Neural progenitor cell (in vitro differentiated cells): ENCODE measurements around the gene PXDC1. TPM values are rescaled to one million over a fixed set of nuclear protein-coding genes. Genes with fewer than 3 reads are reported as not detected.
A peak's percentile ranks its signal among the peaks of the same experiment; 100 is the strongest.

ENCODE experiments used
- DNase-seq: peaks from one replicate; pipeline ENCODE4 v3.0.0-alpha.2; 2016; ENCODE audit warnings: low spot score
- H2AFZ ChIP-seq: fragments of 200-600 bp; sonication (generic); replicated peaks from 2 replicates; pipeline ENCODE4 v1.6.1; 2016; ENCODE audit warnings: antibody characterized with exemption
- H3F3A ChIP-seq: fragments of 200-600 bp; sonication (generic); 2 replicates; pipeline ENCODE4 v1.6.1; 2016; ENCODE audit warnings: antibody characterized with exemption, low read depth
- H3K27ac ChIP-seq: fragments of 200-600 bp; sonication (generic); 2 replicates; pipeline ENCODE4 v1.5.1; 2016; ENCODE audit warnings: mild to moderate bottlenecking
- H3K27me3 ChIP-seq: fragments of 200-600 bp; sonication (generic); 2 replicates; pipeline ENCODE4 v1.6.1; 2016; ENCODE audit warnings: mild to moderate bottlenecking, moderate library complexity
- H3K36me3 ChIP-seq: fragments of 200-600 bp; sonication (generic); 2 replicates; pipeline ENCODE4 v1.5.1; 2016
- H3K4me1 ChIP-seq: fragments of 200-600 bp; sonication (generic); 2 replicates; pipeline ENCODE4 v1.6.1; 2016; ENCODE audit warnings: mixed run types
- H3K4me2 ChIP-seq: fragments of 200-600 bp; sonication (generic); 2 replicates; pipeline ENCODE4 v1.6.1; 2016
- H3K4me3 ChIP-seq: fragments of 200-600 bp; sonication (generic); 2 replicates; pipeline ENCODE4 v1.5.1; 2016
- H3K79me2 ChIP-seq: fragments of 200-600 bp; sonication (generic); 2 replicates; pipeline ENCODE4 v1.6.1; 2016; ENCODE audit warnings: low read depth
- H3K9ac ChIP-seq: fragments of 200-600 bp; sonication (generic); 2 replicates; pipeline ENCODE4 v1.6.1; 2016
- H3K9me3 ChIP-seq: fragments of 200-600 bp; sonication (generic); 2 replicates; pipeline ENCODE4 v1.5.1; 2016; ENCODE audit warnings: low read depth
- H4K20me1 ChIP-seq: fragments of 200-600 bp; sonication (generic); 2 replicates; pipeline ENCODE4 v1.6.1; 2016; ENCODE audit warnings: low read depth
- H3K27ac Mint-ChIP-seq: 3 replicates; pipeline ENCODE4 v1.8.0; 2021; ENCODE audit warnings: mixed read lengths
- H3K27me3 Mint-ChIP-seq: 2 replicates; pipeline ENCODE4 v1.8.0; 2022; ENCODE audit warnings: low read depth, mild to moderate bottlenecking, inconsistent platforms, moderate library complexity, mixed read lengths; ENCODE audit not compliant: insufficient read depth
- H3K36me3 Mint-ChIP-seq: 3 replicates; pipeline ENCODE4 v1.8.0; 2021; ENCODE audit warnings: mixed read lengths
- H3K4me1 Mint-ChIP-seq: 3 replicates; pipeline ENCODE4 v1.8.0; 2021; ENCODE audit warnings: mixed read lengths
- H3K4me3 Mint-ChIP-seq: 3 replicates; pipeline ENCODE4 v1.8.0; 2021; ENCODE audit warnings: mild to moderate bottlenecking, moderate library complexity, mixed read lengths
- H3K9me3 Mint-ChIP-seq: 3 replicates; pipeline ENCODE4 v1.8.0; 2020; ENCODE audit warnings: mixed read lengths
- EZH2 ChIP-seq: fragments of 200-600 bp; sonication (generic); IDR thresholded peaks from 2 replicates; pipeline ENCODE4 v1.6.1; 2017; ENCODE audit warnings: antibody characterized with exemption, mild to moderate bottlenecking, moderate library complexity
- EZH2phosphoT487 ChIP-seq: fragments of 200-600 bp; sonication (generic); IDR thresholded peaks from 2 replicates; pipeline ENCODE4 v1.6.1; 2017; ENCODE audit warnings: antibody characterized with exemption
- total RNA-seq: library from RNA; depleted of rRNA; stranded (reverse); fragments of >200 nt; gene quantifications from 2 replicates; pipeline ENCODE4 v1.2.3, GENCODE V29; 2015; ENCODE audit warnings: low replicate concordance
- TF ChIP-seq, protein P1 (sequence below): fragments of 200-600 bp; sonication (generic); IDR thresholded peaks from 2 replicates; pipeline ENCODE4 v1.5.1; 2017; ENCODE audit warnings: antibody characterized with exemption, mild to moderate bottlenecking

The PXDC1 gene
- total RNA-seq, 1 donor from 2014 or later = 2.0 TPM

DNA sequence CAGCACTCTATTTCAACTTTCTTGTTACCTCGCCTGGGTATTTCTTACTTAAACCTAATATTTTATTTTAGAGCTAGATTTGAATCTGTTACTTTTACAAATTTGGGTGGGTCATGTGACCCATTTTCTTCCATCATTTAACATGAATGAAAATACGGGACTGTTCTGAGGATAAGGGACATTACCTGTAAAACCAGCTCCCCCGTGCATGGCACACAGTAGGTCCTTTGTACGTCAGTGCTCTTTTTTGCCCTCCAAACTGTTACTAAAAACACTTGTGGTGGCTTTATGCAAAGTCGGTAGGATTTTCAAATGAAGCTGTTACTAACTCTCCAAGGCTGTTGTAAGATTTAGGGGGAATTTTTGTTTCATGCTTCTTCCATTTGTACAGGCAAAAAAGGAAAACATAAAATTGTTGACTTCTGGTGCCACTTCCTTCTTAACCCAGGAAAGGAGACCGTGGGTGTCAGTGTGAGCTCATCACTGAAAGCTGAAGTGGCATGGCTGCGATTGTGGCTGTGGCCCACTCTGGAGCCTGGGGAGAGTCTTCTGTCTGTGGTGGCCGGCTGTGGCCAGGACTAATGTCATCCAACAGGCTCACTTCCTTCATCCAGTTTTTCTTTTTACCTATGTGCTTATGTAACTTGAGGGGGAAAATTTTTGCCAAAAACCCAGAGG lies 40.2 kb upstream of the PXDC1 start:
- Histone ChIP-seq H4K20me1 (no peaks in the 10 kb centered on the region), H2AFZ (no peak overlapping the region), H3K27ac (no peak overlapping the region), H3K4me1 (no peaks in the 10 kb centered on the region), H3K4me3 (no peak overlapping the region), H3F3A (no peaks in the 10 kb centered on the region), H3K9ac (no peak overlapping the region), H3K27me3 (no peaks in the 10 kb centered on the region), H3K4me2 (no peak overlapping the region), H3K9me3 (no peaks in the 10 kb centered on the region), H3K79me2 (no peaks in the 10 kb centered on the region), H3K36me3 (no peaks in the 10 kb centered on the region)
- peaks cover 19% of the 10 kb centered on the region for H3K4me1 Mint-ChIP-seq
- TF ChIP-seq EZH2 = no peak
- TF ChIP-seq, protein P1, sequence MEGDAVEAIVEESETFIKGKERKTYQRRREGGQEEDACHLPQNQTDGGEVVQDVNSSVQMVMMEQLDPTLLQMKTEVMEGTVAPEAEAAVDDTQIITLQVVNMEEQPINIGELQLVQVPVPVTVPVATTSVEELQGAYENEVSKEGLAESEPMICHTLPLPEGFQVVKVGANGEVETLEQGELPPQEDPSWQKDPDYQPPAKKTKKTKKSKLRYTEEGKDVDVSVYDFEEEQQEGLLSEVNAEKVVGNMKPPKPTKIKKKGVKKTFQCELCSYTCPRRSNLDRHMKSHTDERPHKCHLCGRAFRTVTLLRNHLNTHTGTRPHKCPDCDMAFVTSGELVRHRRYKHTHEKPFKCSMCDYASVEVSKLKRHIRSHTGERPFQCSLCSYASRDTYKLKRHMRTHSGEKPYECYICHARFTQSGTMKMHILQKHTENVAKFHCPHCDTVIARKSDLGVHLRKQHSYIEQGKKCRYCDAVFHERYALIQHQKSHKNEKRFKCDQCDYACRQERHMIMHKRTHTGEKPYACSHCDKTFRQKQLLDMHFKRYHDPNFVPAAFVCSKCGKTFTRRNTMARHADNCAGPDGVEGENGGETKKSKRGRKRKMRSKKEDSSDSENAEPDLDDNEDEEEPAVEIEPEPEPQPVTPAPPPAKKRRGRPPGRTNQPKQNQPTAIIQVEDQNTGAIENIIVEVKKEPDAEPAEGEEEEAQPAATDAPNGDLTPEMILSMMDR = no peak
- TF ChIP-seq EZH2phosphoT487 = no peak
- H3K27me3 Mint-ChIP-seq = peaks cover 2% of the 10 kb centered on the region
- H3K9me3 Mint-ChIP-seq = peaks cover 1% of the 10 kb centered on the region
- no peaks in the 10 kb centered on the region for H3K36me3 Mint-ChIP-seq
- no peak overlapping the region for H3K27ac Mint-ChIP-seq
- DNase-seq = no peak
- no peak overlapping the region for H3K4me3 Mint-ChIP-seq

GRCh38 chr6:3789896-3790558 lies 38.5 kb upstream of the PXDC1 start:
- H3K4me3 Mint-ChIP-seq = no peak overlapping the region
- no peaks in the 10 kb centered on the region for H3K36me3 ChIP-seq
- no peak overlapping the region for H3K27ac ChIP-seq
- H3K4me2 ChIP-seq = no peak overlapping the region
- DNase-seq = no peak
- TF ChIP-seq EZH2phosphoT487 = no peak
- TF ChIP-seq, protein P1 = no peak
- TF ChIP-seq EZH2 = no peak
- no peaks in the 10 kb centered on the region for H3F3A ChIP-seq
- H3K27me3 Mint-ChIP-seq = peaks cover 4% of the 10 kb centered on the region
- H2AFZ ChIP-seq = no peak overlapping the region
- H3K9me3 Mint-ChIP-seq = peaks cover 1% of the 10 kb centered on the region
- H3K4me1 ChIP-seq = no peaks in the 10 kb centered on the region
- no peaks in the 10 kb centered on the region for H3K79me2 ChIP-seq
- no peaks in the 10 kb centered on the region for H4K20me1 ChIP-seq
- no peaks in the 10 kb centered on the region for H3K27me3 ChIP-seq
- H3K27ac Mint-ChIP-seq = peak overlapping the region; percentile 60
- no peak overlapping the region for H3K4me3 ChIP-seq
- peaks cover 8% of the 10 kb centered on the region for H3K4me1 Mint-ChIP-seq
- no peak overlapping the region for H3K9ac ChIP-seq
- no peaks in the 10 kb centered on the region for H3K9me3 ChIP-seq
- no peaks in the 10 kb centered on the region for H3K36me3 Mint-ChIP-seq

DNA sequence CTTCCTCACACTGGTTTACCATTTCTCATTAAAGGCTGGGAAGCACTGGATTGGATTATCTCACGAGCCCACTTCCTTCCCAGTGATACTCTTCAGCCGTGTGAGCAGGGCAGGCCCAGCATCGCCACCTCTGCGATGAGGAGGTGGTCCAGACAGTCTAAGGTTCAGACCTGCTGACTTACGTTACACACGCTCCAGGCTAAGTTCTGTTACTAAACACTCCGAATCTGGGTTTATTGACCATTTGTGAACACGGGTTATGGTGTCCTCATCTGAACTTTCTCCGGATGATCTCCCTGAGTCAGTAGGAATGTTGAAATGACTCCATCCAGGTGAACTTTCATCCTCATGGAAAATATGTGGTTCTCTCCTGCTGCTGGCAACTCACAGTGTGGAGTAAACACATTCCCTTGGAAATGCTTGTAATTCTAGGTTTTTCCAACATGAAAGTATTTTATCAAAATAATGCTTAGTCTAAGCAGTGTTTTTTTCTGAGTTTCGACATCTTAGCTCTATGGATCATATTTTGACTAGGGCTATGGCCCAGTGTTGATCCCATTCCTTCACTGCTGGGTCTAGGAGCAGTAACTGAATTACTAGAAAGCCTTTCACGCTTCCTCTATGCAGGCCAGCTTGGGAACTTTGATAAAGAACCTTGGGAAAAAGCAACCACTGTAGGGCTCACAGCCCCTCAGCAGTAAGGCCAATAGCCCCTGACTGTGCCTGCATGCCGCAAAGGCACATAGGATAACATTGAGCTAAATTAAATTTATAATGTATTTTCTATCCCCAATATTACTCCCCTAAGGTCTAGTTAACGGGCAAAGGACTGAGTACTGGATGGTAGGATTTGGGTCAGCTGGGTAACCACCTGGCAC lies 37.7 kb upstream of the PXDC1 start:
- Histone ChIP-seq H3F3A (no peaks in the 10 kb centered on the region), H3K27me3 (no peaks in the 10 kb centered on the region), H3K27ac (no peak overlapping the region), H3K4me2 (no peak overlapping the region), H3K9me3 (no peaks in the 10 kb centered on the region), H3K9ac (no peak overlapping the region), H3K79me2 (no peaks in the 10 kb centered on the region), H3K4me1 (no peaks in the 10 kb centered on the region), H3K4me3 (no peak overlapping the region), H2AFZ (no peak overlapping the region), H4K20me1 (no peaks in the 10 kb centered on the region), H3K36me3 (no peaks in the 10 kb centered on the region)
- H3K36me3 Mint-ChIP-seq = no peaks in the 10 kb centered on the region
- peaks cover 7% of the 10 kb centered on the region for H3K4me1 Mint-ChIP-seq
- no peak for TF ChIP-seq EZH2
- no peak for TF ChIP-seq EZH2phosphoT487
- TF ChIP-seq, protein P1 = no peak
- peak overlapping the region; percentile 60 for H3K27ac Mint-ChIP-seq
- no peak for DNase-seq
- no peaks in the 10 kb centered on the region for H3K9me3 Mint-ChIP-seq
- H3K4me3 Mint-ChIP-seq = no peak overlapping the region
- H3K27me3 Mint-ChIP-seq = peaks cover 5% of the 10 kb centered on the region
